HG02870 (cell line): Measurements from ENCODE around the gene THAP3.
A peak's percentile ranks its signal among the peaks of the same experiment; 100 is the strongest.
"Not testable (repeated sequence)": the region's sequence is repeated elsewhere in the genome, so short reads cannot be mapped to it uniquely, and the experiment has no call there.

Experiments used
- ATAC-seq: cut with Tn5 transposase; IDR thresholded peaks from one replicate; pipeline ENCODE4 v1.9.1; 2021; ENCODE audit warnings: mild to moderate bottlenecking, moderate library complexity; ENCODE audit not compliant: unreplicated experiment

THAP3 gene

GRCh38 chr1:6590046-6590445 lies 34.6 kb upstream of the THAP3 start:
- ATAC-seq = no peak

- ATAC-seq = no peak
Observed at GRCh38 chr1:6591222-6591621, 33.4 kb upstream of the THAP3 start.

- ATAC-seq = no peak
Observed at GRCh38 chr1:6591644-6592043, 33.0 kb upstream of the THAP3 start.

GRCh38 chr1:6592441-6592840 lies 32.2 kb upstream of the THAP3 start:
- no peak for ATAC-seq

GRCh38 chr1:6592865-6593593 lies 31.6 kb upstream of the THAP3 start:
- no peak for ATAC-seq

- no peak for ATAC-seq
Observed at GRCh38 chr1:6593810-6594209, 30.9 kb upstream of the THAP3 start.

- ATAC-seq = no peak
Observed at GRCh38 chr1:6594977-6595740, 29.5 kb upstream of the THAP3 start.

GRCh38 chr1:6596351-6596750 lies 28.3 kb upstream of the THAP3 start:
- no peak for ATAC-seq

- ATAC-seq = no peak
Observed at GRCh38 chr1:6596886-6597776, 27.5 kb upstream of the THAP3 start.

GRCh38 chr1:6597777-6598131 lies 26.9 kb upstream of the THAP3 start:
- no peak for ATAC-seq

GRCh38 chr1:6599141-6599975 lies 25.3 kb upstream of the THAP3 start:
- ATAC-seq = no peak

GRCh38 chr1:6599991-6600390 lies 24.7 kb upstream of the THAP3 start:
- ATAC-seq = not testable (repeated sequence)

- no peak for ATAC-seq
Observed at GRCh38 chr1:6600410-6601048, 24.1 kb upstream of the THAP3 start.

GRCh38 chr1:6601049-6601922 lies 23.4 kb upstream of the THAP3 start:
- peak; percentile 37 for ATAC-seq

GRCh38 chr1:6601923-6602668 lies 22.6 kb upstream of the THAP3 start:
- ATAC-seq = peak; percentile 29

- peak; percentile 46 for ATAC-seq
Observed at GRCh38 chr1:6602669-6603237, 21.9 kb upstream of the THAP3 start, which contains the start of gene KLHL21. Gene KLHL21, minus strand, starts transcription at chr1:6602869. Its CDS starts 52 bp downstream, at chr1:6602817.

GRCh38 chr1:6603238-6603914 lies 21.3 kb upstream of the THAP3 start:
- ATAC-seq = peak; percentile 23
